GM13976 (cell line): ENCODE results near the gene FNBP1.
"Not testable (repeated sequence)": the region's sequence is repeated elsewhere in the genome, so short reads cannot be mapped to it uniquely, and the experiment has no call there.

Source experiments
- DNase-seq: peaks from one replicate; pipeline ENCODE4 v3.0.0; 2012; ENCODE audit warnings: low spot score
- CTCF ChIP-seq: IDR thresholded peaks from 2 replicates; pipeline ENCODE4 v1.5.1; 2012; ENCODE audit warnings: borderline replicate concordance, mild to moderate bottlenecking; ENCODE audit not compliant: insufficient read depth; ENCODE audit errors: extremely low read depth, missing control alignments, control extremely low read depth
- in situ Hi-C: fragments of 300-500 bp; cut with MboI; formaldehyde crosslinking; loops from one replicate; pipeline ENCODE4 v1.12.0; 2022; ENCODE audit warnings: low sequenced_read_pairs, mixed read lengths, inconsistent platforms; ENCODE audit not compliant: unreplicated experiment

FNBP1 gene

GRCh38 chr9:129987941-129988340 lies 55.0 kb downstream of the FNBP1 start:
- in situ Hi-C loops: no loop called here

GRCh38 chr9:129987047-129987446 lies 55.9 kb downstream of the FNBP1 start:
- DNase-seq: peak; percentile 56
- no peak for TF ChIP-seq CTCF
- in situ Hi-C loops: no loop called here

More at GRCh38 chr9:129987941-129988340, 55.0 kb downstream of the FNBP1 start:
- DNase-seq: no peak
- TF ChIP-seq CTCF: no peak

GRCh38 chr9:129984589-129984988 lies 58.4 kb downstream of the FNBP1 start:
- in situ Hi-C loops, DNase-seq: not testable (repeated sequence)

GRCh38 chr9:129983891-129984290 lies 59.1 kb downstream of the FNBP1 start:
- in situ Hi-C loops: no loop called here
- TF ChIP-seq CTCF: no peak
- no peak for DNase-seq

GRCh38 chr9:129981180-129981907 lies 61.6 kb downstream of the FNBP1 start:
- DNase-seq: no peak
- in situ Hi-C loops: no loop called here
- TF ChIP-seq CTCF: no peak

- in situ Hi-C loops, DNase-seq: not testable (repeated sequence)
Observed at GRCh38 chr9:129980224-129980623, 62.8 kb downstream of the FNBP1 start.

GRCh38 chr9:129979071-129979745 lies 63.8 kb downstream of the FNBP1 start:
- TF ChIP-seq CTCF: no peak
- in situ Hi-C loops: no loop called here
- no peak for DNase-seq
